GM18907 (cell line): Measurements from ENCODE around the gene MAPK8IP3.

Experiments used
- ATAC-seq: cut with Tn5 transposase; IDR thresholded peaks from one replicate; pipeline ENCODE4 v1.9.1; 2021; ENCODE audit warnings: mild to moderate bottlenecking, moderate library complexity; ENCODE audit not compliant: unreplicated experiment

The MAPK8IP3 gene

DNA sequence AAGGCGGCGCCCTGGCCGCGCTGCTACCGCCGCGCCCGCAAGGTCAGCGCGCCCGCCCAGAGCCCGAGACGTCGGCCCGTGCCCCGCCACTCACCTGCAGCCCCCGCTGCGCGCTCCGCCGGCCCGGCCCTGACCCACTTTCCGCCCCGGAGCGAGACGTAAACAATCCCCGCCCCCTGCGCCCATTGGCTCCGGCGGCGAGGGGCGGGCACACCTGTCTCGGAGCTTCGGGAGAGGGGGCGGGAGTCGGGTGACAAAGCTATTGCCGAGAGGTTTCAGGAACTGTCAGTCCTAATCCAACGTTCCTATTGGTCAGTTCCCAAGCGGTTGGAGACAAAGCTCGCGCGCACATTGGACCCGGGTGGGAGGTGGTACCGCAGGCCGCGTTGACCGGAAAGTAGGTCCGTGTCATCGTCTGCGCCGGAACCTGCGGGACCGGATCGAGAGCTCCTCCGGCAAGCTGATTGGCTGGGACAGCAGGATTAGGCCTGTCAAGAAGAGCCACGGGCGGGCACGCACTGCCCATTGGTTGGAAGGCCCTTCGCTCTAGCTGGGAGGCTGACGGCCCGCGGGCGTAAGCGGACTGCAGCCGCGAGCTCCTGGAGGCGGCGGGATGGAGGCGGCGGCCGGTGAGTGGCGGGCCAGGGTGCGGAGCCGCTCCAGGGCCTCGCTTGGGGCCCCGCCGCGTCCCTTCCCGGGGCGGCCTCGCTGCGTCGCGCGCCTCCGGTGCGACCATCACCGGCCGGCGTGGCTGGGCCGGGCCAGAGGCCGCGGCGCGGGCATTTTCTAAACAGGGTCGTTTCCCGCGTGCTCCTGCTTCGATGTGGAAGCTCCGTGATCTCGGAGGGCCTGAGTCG, 76.6 kb downstream of the MAPK8IP3 start, which contains the start of the genes NUBP2 and SPSB3:
TSS of gene NUBP2 (plus strand) at position 553 of the 857 bp plus-strand sequence. CDS start at position 614, 61 bp downstream.
TSS of gene SPSB3 (minus strand) at position 164 of the 857 bp plus-strand sequence. CDS start 1,088 bp downstream, outside the sequence.
- ATAC-seq, result peak; percentile 81

DNA sequence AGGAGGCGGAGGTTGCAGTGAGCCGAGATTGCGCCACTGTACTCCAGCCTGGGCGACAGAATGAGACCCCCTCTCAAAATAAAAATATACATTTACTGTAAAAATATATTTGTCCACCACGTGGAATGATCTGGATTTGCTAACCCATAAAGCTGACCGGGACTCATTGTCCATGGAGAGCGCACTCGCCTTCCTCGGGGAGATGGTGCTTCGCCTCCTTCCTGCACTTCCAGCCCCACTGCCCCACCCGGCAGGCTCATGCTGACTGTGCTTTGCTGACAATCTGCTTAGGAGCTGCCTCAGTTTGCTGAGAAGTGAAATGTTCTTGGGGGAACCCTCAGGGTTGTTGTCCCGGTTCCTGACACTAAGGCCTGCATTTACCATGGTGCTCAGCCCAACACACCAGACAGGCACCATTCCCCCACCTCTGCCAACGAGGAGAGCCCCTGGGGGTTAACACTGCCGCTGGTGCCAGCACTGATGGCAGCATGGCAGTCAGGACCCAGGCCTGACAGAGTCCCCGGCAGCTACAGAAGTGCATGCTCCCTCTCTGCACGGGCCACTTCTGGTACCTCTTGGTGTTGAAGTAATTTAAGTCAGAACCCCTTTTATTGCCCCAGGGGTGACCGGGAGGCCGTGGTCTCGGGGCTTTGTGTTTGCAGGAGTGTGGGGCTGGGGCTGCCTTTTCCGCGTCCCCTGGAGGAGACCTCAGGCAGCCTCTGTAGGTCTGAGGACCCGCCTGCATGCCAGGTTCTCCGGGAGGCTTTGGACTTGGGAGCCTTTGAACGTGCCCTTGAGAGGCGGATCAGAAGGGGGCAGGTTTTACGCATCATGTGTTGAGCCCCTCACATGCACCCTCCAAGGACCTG, 79.2 kb downstream of the MAPK8IP3 start:
- no peak for ATAC-seq

DNA sequence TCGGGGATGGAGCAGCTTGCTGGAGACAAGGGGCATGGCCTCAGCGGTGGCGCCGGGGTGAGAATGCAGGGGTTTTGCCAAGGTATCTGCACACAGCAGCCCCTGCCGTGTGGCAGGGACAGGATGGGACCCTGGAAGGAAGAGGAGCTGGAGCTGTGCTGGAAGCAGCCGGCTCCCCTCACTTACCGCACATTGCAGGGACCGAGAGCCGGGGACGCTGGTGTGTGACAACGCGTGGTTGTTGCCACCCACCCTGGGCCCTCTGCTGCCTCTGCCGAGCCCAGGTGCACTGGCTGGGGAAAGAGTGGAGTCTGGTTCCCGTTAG, 79.8 kb downstream of the MAPK8IP3 start:
- ATAC-seq, result no peak

DNA sequence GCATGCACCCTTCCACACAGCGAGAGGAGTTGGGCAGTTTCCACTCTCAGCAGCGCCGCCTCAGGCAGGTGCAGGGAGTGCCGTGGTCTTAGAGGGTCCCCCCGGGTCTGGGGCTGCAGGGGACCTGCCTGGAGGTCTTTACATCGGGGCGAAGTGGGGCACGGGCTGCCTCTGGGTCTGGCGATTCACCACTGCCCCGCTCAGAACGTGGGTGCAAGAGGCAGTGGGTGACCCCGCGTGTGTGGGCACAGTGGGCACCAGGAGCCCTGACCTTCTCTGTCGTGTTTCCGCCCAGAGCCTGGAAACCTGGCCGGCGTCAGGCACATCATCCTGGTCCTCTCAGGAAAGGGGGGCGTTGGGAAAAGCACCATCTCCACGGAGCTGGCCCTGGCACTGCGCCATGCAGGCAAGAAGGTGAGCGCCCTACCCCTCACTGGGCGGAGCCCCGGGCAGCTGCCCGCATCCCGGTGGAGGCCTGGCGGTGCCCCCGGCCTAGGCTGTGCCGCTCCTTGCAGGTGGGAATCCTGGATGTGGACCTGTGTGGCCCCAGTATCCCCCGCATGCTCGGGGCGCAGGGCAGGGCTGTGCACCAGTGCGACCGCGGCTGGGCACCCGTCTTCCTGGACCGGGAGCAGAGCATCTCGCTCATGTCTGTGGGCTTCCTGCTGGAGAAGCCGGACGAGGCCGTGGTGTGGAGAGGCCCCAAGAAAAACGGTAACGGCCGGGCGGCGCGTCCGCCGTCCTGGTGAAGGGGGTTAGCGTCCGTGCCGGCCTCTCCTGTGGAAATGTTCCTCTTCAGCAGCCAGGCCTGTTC, 80.5 kb downstream of the MAPK8IP3 start:
- ATAC-seq, result no peak

DNA sequence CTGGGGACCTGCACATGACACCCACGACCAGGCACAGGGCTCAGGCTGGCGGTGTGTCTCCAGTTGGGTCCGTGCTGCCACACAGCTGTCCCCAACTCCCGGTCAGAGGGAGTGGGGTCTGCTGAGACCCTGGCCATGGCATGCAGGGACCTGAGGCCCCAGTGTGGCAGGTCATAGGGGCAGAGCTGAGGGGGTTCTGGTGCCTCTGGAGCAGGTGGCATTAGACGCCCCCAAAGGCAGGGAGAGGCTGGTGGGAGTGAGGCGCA, 81.0 kb downstream of the MAPK8IP3 start:
- ATAC-seq, result no peak

DNA sequence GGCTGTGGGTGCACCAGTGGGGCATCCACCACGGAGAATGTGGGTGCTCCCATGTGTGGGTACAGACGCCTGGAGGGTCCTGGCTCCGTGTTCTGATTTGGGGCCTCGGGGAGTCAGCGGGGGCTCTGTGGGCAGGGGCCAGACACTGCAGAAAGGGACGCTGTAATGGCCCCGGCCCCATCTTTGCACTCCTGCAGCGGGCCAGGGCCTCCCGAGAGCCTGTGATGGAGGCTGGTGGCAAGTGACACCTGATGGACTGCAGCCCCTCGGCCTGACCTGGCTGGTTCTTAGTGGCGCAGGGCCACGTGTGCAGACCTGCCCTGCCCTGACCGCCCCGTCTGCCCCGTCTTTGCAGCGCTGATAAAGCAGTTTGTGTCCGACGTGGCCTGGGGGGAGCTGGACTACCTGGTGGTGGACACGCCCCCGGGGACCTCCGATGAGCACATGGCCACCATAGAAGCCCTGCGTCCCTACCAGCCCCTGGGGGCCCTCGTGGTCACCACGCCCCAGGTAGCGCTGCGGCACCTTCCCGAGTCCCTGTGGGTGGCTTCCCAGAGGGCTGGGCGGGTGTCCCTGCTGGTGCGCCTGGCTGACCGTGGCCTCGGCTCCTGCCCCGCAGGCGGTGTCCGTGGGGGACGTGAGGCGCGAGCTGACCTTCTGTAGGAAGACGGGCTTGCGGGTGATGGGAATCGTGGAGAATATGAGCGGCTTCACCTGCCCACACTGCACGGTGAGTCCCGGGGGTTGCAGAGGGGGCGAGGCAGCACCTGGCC, 81.5 kb downstream of the MAPK8IP3 start:
- no peak for ATAC-seq

DNA sequence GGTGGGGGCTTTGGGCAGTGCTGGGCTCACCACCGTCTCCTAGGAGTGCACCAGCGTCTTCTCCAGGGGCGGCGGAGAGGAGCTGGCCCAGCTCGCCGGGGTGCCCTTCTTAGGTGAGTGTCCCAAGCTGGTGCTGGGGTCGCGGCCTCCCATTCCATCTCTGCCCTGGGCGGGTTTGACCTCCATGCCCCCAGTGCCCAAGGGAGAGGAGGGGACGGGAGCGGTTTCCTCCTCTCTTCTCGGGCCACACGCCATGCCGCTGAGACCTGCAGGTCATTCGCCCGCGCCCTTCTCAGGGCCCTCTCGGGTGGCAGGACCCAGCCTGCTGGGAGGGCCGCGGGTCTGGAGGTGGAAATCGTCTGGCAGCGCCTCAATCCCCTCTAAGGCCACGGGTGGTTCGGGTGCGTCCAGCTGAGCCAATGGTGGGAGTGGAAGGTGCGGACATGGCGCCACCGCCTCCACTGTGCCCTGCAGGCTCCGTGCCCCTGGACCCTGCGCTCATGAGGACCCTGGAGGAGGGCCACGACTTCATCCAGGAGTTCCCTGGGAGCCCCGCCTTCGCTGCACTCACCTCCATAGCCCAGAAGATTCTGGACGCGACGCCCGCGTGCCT, 82.2 kb downstream of the MAPK8IP3 start:
- ATAC-seq, result no peak

DNA sequence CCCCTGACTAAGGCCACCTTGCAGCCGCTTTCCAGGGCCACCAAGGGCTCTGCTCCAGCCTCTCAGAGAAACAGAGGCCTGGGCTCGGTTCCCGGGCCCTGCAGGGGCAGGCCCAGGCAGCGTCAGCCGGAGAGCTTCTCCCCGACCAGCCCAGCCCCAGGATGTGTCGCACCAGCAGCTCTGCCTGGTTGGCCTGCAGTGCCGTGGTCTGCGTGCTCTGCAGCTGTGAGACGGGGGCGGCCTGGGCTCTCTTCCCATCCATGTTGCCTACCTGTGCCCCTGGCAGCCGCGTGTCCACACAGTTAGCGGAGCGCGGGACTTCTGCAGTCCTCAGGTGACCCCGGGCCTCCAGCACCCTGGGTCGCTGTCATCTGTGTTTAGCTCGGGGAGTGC, 82.7 kb downstream of the MAPK8IP3 start:
- ATAC-seq, result no peak

DNA sequence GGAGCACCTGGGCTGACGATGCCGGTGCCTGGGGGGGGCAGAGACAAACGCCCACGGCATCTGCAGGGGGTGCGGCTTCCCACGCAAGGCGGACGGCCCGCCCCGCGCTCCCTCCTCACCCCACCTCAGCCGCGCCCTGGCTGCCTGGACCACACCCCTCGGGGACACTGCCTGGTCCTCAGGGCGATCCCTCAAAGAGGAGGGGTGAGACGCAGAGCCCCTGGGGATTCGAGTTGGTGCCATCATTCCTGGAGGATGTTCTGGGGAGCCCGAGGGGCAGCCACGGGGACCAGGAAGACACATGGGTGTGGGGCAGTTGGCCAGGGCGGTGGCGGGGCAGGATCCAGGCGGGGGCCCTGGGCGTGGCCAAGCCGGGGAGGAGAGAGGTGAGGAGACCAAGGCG, 83.6 kb downstream of the MAPK8IP3 start:
- ATAC-seq, result no peak

DNA sequence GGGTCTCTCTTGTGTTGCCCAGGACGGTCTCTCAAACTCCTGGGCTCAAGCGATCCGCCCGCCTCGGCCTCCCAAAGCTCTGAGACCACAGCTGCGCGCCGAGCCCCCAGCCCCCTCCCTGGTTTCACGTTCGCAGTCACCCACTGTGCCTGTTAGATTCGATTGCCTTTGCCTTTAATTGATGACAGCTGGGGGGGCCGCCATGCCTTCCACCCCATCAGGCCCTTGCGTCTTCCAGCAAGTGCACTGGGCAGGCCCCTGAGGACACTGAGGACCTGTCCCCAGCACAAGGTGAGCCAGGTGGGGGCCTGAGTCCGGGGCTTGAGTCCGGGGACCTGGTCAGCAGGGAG, 84.2 kb downstream of the MAPK8IP3 start:
- ATAC-seq, result no peak

DNA sequence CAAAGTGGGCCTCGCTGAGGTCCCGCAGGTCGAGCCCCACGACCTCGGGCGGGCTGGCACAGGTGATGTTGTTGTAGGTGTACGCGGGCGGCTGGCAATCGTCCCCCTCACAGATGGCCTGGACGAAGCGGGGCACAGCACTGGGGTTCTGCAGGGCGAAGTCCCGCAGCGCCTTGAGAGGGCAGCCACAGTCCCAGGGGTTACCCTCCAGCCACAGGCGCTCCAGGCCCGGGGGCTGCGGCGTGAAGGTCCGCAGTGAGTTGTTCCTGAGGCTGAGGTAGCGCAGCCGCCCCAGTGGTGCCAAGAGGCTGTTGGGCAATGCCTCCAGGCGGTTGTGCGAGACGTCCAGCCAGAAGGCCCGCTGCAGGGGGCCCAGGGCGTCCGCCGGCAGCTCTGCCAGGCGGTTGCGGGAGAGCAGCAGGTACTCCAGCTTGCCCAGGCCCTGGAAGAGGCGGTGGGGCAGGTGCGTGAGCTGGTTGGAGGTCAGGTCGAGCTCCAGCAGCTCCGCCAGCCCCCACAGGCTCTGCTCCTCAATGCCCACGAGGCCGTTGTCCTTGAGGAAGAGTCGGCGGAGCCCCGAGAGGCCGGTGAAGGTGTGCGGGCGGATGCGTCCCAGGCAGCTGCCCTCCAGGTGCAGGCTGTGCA, 84.7 kb downstream of the MAPK8IP3 start:
- no peak for ATAC-seq

DNA sequence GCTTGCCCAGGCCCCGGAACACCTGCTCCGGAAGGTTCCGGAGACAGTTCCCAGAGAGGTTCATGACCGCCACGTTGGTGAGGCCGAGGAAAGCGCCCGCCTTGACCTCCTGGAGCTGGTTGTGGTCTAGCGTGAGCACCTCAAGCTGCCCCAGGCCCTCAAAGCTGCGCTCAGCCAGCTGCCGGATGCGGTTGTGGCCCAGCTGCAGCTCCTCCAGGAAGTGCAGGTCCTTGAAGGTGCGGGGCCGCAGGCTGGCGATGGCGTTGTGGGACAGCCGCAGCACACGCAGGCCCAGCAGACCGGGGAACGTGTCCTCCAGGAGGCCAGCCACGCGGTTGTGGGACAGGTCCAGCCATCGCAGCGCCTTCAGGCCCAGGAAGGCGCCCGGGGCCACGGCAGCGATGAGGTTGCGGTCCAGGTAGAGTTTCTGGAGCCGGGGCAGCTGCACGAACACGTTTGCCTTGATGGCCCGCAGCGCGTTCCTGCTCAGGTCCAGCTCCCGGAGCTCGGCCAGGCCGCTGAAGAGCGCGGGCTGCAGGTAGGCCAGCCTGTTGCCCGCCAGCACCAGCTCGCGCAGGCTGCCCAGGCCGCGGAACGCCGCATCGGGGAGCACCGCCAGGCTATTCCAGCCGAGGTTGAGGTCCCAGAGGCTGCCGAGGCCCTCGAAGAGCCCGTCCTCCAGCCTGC, 85.4 kb downstream of the MAPK8IP3 start:
- ATAC-seq, result no peak

DNA sequence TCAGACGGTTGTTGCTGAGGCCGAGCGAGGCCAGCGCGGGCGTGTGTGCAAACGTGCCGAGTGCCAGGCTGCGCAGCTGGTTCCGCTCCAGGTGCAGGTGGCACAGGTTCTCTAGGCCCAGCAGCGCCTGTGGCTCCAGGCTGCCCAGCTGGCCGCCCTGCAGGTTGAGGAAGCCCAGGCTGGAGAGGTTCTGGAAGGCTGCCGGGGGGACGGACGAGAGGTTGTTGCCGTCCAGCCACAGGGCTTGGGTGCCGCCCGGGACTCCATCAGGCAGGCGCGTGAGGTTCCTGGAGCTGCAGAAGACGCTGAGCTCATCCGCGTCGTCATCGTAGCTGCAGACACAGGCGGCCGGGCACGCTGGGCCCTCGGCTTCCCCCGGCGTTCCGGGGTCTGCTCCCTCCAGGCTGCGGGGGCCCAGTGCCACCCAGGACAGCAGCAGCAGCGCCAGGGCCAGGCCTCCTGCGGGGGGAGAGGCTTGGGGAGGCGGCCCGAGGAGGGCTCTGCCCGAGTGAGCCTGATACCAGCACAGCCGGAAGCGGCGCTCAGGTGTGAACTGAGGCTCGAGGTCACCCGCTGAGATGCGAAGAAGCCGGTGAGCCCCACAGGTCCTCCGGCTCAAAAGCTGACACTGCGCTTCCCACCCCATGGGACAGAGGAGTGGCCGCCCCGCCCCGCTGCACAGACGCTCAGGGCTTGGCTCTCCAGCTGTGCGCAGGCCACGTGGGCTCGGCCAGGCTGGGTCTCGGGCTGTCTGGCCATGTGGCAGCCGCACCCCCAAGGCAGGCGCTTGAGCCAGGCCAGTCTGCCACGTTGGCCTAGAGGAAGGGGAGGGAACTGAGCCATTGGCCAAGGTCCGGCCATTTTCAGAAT, 86.2 kb downstream of the MAPK8IP3 start:
- ATAC-seq, result no peak

DNA sequence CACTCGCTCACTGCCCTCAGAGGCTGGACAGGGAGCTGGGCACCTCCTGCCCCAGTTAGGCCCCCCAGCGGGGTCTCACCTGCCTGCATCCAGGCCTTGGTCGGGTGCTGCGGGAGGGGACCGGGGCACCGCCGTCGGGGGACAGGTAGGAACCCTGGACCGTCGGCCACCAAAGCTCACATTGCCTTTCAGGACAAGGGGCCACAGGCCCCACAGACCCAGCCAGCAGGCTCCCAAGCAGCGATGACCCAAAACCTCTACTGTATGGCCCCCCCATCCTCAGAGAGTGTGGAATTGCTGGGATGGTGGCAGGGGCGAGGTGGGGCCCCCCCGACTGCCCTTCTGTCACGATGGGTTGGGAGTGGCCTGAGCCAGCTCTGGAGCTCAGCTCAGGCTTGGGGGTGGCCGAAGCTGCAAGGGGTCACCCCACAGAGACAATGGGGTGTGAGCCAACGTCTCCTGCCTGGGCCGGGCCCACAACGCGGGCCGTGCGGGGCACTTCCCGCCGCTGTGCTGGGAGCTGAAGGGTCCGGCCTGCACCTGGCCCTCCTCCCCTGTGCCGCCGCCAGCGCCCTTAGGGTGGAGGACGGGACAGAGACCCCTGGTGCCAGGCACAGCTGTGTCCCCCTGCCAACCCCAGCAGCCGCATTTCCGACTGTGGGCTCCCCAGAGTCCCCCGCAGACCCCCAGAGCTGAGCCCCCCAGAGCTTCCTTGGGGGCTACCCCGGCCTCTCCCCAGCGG, 87.0 kb downstream of the MAPK8IP3 start:
- ATAC-seq, result no peak

DNA sequence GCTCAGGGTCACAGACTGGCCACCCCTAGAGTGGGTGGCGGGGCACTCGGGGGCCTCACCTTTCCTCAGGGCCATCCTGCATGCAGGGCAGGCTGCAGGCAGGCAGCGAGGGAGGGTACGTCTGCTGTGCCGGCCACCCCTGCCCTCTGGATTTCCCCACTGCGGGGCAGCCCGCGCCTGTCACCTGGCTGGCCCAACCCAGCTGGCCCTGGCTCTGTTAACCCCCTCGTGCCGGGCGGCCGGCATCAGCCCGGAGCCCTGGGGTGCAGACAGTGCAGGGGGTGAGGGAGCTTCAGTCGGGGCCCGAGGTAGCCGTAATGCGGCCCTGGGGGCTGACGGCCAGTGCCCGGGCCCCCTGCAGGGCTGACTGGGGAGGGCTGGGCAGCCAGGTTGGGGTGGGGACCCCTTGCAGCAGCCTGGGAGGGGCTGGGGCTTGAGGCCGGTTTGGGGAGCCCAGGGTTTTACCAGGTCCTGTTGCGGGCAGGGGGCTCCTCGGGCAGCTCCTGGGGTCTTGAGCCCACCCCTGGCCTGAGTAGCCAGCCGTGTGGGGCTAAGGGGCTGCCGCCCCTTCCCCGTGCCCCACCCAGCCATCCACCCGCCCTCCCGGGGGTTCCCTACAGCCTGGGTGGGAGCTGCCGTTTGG, 87.7 kb downstream of the MAPK8IP3 start, which contains the start of gene IGFALS:
TSS of gene IGFALS (minus strand) at position 128 of the 643 bp plus-strand sequence. CDS start at position 75, 53 bp downstream.
- no peak for ATAC-seq

DNA sequence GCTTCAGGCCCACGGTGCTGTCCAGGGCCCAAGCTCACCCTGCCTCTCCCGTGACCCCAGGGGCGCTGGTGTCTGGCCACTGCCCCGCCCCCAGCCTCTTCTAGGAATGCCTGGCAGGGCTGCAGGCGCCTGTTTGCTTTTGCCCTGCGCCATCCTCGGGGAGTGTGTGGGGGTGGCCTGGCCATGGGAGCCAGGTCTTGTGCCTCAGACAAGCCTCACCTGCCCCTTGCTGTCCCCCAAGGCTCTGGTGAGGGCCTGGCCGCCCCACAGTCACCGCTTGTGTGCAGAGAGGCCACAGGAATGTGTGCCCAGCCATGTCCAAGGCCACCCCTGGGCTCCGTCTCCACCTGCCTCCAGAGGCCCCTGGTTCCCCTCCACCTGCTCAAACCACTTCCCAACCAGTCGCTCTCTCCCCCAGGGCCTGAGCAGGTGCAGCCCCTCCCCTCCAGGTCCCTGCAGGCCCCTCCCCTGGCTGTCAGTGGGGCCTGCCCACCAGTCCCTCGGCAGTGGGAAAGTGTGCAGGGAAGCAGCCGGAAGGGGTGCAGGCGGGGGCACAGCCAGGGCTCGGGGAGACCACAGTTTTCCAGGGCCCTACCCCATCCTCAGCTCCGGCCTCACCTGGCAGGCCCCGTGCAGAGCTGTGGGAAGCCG, 88.4 kb downstream of the MAPK8IP3 start:
- no peak for ATAC-seq
